Measurements from ENCODE around the gene RNF20.
"Not testable (repeated sequence)": the region's sequence is repeated elsewhere in the genome, so short reads cannot be mapped to it uniquely, and the experiment has no call there.

The RNF20 gene

GRCh38 chr9:101533334-101534204 is at the start of gene RNF20:
Gene RNF20, plus strand, starts transcription at chr9:101533853. Its CDS starts 1,571 bp downstream, at chr9:101535424.
- peak; percentile 100 for DNase-seq

GRCh38 chr9:101484046-101484445 is 49.6 kb upstream of the RNF20 start:
- no peak for DNase-seq

GRCh38 chr9:101485924-101486692 is 47.5 kb upstream of the RNF20 start:
- peak; percentile 74 for DNase-seq

GRCh38 chr9:101486693-101487442 is 46.8 kb upstream of the RNF20 start:
- peak; percentile 83 for DNase-seq

- DNase-seq: no peak
Measured at GRCh38 chr9:101487443-101487840, 46.2 kb upstream of the RNF20 start.

GRCh38 chr9:101495810-101496209 is 37.8 kb upstream of the RNF20 start:
- no peak for DNase-seq

GRCh38 chr9:101498323-101498722 is 35.3 kb upstream of the RNF20 start:
- DNase-seq: no peak

- no peak for DNase-seq
Measured at GRCh38 chr9:101504188-101504587, 29.5 kb upstream of the RNF20 start.

- DNase-seq: no peak
Measured at GRCh38 chr9:101508211-101508610, 25.4 kb upstream of the RNF20 start.

GRCh38 chr9:101509572-101509971 is 24.1 kb upstream of the RNF20 start:
- no peak for DNase-seq

- DNase-seq: no peak
Measured at GRCh38 chr9:101510459-101510858, 23.2 kb upstream of the RNF20 start.

GRCh38 chr9:101511009-101511408 is 22.6 kb upstream of the RNF20 start:
- no peak for DNase-seq

- DNase-seq: no peak
Measured at GRCh38 chr9:101512116-101512515, 21.5 kb upstream of the RNF20 start.

- no peak for DNase-seq
Measured at GRCh38 chr9:101513351-101513750, 20.3 kb upstream of the RNF20 start.

GRCh38 chr9:101514071-101514470 is 19.6 kb upstream of the RNF20 start:
- no peak for DNase-seq

- DNase-seq: peak; percentile 12
Measured at GRCh38 chr9:101516655-101517054, 17.0 kb upstream of the RNF20 start.

GRCh38 chr9:101518489-101518888 is 15.2 kb upstream of the RNF20 start:
- not testable (repeated sequence) for DNase-seq

GRCh38 chr9:101524371-101524770 is 9.3 kb upstream of the RNF20 start:
- DNase-seq: no peak

GRCh38 chr9:101527066-101527465 is 6.6 kb upstream of the RNF20 start:
- DNase-seq: no peak

- no peak for DNase-seq
Measured at GRCh38 chr9:101528015-101528414, 5.6 kb upstream of the RNF20 start.

GRCh38 chr9:101530076-101530711 is 3.5 kb upstream of the RNF20 start:
- peak; percentile 86 for DNase-seq

GRCh38 chr9:101536351-101536750 is 2.7 kb downstream of the RNF20 start:
- no peak for DNase-seq

GRCh38 chr9:101536938-101537337 is 3.3 kb downstream of the RNF20 start:
- peak; percentile 43 for DNase-seq

Measured in hematopoietic multipotent progenitor cell treated with erythropoietin and hydrocortisone succinate and interleukin-3 and kit ligand, for 8 days (in vitro differentiated cells).